ENCODE results near the gene ATXN1.
"Not testable (repeated sequence)": the region's sequence is repeated elsewhere in the genome, so short reads cannot be mapped to it uniquely, and the experiment has no call there.

Gene ATXN1

GRCh38 chr6:16466800-16467553 is 294.3 kb downstream of the ATXN1 start:
- H3K4me2 ChIP-seq, result no peak overlapping the region
- peaks cover 27% of the 10 kb centered on the region for H3K4me1 ChIP-seq (ENCODE audit: low read depth, poor library complexity, severe bottlenecking)
- H3K79me2 ChIP-seq (ENCODE audit: insufficient read depth, low read depth), result no peaks in the 10 kb centered on the region
- H3K9ac ChIP-seq, result no peak overlapping the region
- no peak overlapping the region for H2AFZ ChIP-seq (ENCODE audit: low read depth)
- no peaks in the 10 kb centered on the region for H3K36me3 ChIP-seq (ENCODE audit: insufficient read depth)
- H3K4me3 ChIP-seq (IDR thresholded peaks at IDR 0.05; ENCODE audit: insufficient read depth, low read depth, low read length), result no peak overlapping the region
- no peak overlapping the region for H3K27ac ChIP-seq
- TF ChIP-seq, protein P1, sequence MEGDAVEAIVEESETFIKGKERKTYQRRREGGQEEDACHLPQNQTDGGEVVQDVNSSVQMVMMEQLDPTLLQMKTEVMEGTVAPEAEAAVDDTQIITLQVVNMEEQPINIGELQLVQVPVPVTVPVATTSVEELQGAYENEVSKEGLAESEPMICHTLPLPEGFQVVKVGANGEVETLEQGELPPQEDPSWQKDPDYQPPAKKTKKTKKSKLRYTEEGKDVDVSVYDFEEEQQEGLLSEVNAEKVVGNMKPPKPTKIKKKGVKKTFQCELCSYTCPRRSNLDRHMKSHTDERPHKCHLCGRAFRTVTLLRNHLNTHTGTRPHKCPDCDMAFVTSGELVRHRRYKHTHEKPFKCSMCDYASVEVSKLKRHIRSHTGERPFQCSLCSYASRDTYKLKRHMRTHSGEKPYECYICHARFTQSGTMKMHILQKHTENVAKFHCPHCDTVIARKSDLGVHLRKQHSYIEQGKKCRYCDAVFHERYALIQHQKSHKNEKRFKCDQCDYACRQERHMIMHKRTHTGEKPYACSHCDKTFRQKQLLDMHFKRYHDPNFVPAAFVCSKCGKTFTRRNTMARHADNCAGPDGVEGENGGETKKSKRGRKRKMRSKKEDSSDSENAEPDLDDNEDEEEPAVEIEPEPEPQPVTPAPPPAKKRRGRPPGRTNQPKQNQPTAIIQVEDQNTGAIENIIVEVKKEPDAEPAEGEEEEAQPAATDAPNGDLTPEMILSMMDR (conservative IDR thresholded peaks at IDR 0.05; ENCODE audit: low read depth, low read length), result no peak
- no peaks in the 10 kb centered on the region for H3K27me3 ChIP-seq (ENCODE audit: insufficient read depth, low read depth)
- H4K20me1 ChIP-seq (ENCODE audit: insufficient read depth), result no peaks in the 10 kb centered on the region

- H3K9ac ChIP-seq, result no peak overlapping the region
- TF ChIP-seq, protein P1 (conservative IDR thresholded peaks at IDR 0.05; ENCODE audit: low read depth, low read length), result no peak
- H3K36me3 ChIP-seq (ENCODE audit: insufficient read depth), result no peaks in the 10 kb centered on the region
- no peaks in the 10 kb centered on the region for H3K27me3 ChIP-seq (ENCODE audit: insufficient read depth, low read depth)
- H2AFZ ChIP-seq (ENCODE audit: low read depth), result no peak overlapping the region
- H3K4me2 ChIP-seq, result no peak overlapping the region
- no peaks in the 10 kb centered on the region for H4K20me1 ChIP-seq (ENCODE audit: insufficient read depth)
- no peak overlapping the region for H3K27ac ChIP-seq
- H3K4me3 ChIP-seq (IDR thresholded peaks at IDR 0.05; ENCODE audit: insufficient read depth, low read depth, low read length), result no peak overlapping the region
- no peaks in the 10 kb centered on the region for H3K79me2 ChIP-seq (ENCODE audit: insufficient read depth, low read depth)
- no peaks in the 10 kb centered on the region for H3K4me1 ChIP-seq (ENCODE audit: low read depth, poor library complexity, severe bottlenecking)
Measured at GRCh38 chr6:16464045-16464444, 297.2 kb downstream of the ATXN1 start.

DNA sequence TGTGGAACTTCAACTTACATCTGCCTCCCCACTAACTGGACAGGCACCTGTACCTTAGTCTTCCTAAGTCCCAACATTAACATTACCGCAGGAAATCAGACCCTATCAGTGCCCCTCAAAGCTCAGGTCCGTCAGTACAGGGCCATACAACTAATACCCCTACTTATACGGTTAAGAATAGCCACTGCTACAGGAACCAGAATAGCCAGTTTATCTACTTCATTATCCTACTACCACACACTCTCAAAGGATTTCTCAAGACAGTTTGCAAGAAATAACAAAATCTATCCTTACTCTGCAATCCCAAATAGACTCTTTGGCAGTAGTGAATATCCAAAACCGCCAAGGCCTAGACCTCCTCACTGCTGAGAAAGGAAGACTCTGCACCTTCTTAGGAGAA is 298.0 kb downstream of the ATXN1 start:
- not testable (repeated sequence) for H3K27me3 ChIP-seq (ENCODE audit: insufficient read depth, low read depth); H3K4me2 ChIP-seq; H2AFZ ChIP-seq (ENCODE audit: low read depth); H3K9ac ChIP-seq; H4K20me1 ChIP-seq (ENCODE audit: insufficient read depth); H3K4me1 ChIP-seq (ENCODE audit: low read depth, poor library complexity, severe bottlenecking); H3K27ac ChIP-seq; H3K36me3 ChIP-seq (ENCODE audit: insufficient read depth); H3K4me3 ChIP-seq (IDR thresholded peaks at IDR 0.05; ENCODE audit: insufficient read depth, low read depth, low read length); H3K79me2 ChIP-seq (ENCODE audit: insufficient read depth, low read depth)

- H3K9ac ChIP-seq, result no peak overlapping the region
- H3K4me2 ChIP-seq, result no peak overlapping the region
- no peaks in the 10 kb centered on the region for H3K36me3 ChIP-seq (ENCODE audit: insufficient read depth)
- no peak overlapping the region for H2AFZ ChIP-seq (ENCODE audit: low read depth)
- TF ChIP-seq, protein P1 (conservative IDR thresholded peaks at IDR 0.05; ENCODE audit: low read depth, low read length), result no peak
- H3K27ac ChIP-seq, result no peak overlapping the region
- no peak overlapping the region for H3K4me3 ChIP-seq (IDR thresholded peaks at IDR 0.05; ENCODE audit: insufficient read depth, low read depth, low read length)
- no peaks in the 10 kb centered on the region for H3K4me1 ChIP-seq (ENCODE audit: low read depth, poor library complexity, severe bottlenecking)
- H4K20me1 ChIP-seq (ENCODE audit: insufficient read depth), result no peaks in the 10 kb centered on the region
- no peaks in the 10 kb centered on the region for H3K27me3 ChIP-seq (ENCODE audit: insufficient read depth, low read depth)
- no peaks in the 10 kb centered on the region for H3K79me2 ChIP-seq (ENCODE audit: insufficient read depth, low read depth)
Measured at GRCh38 chr6:16461491-16461890, 299.8 kb downstream of the ATXN1 start.

DNA sequence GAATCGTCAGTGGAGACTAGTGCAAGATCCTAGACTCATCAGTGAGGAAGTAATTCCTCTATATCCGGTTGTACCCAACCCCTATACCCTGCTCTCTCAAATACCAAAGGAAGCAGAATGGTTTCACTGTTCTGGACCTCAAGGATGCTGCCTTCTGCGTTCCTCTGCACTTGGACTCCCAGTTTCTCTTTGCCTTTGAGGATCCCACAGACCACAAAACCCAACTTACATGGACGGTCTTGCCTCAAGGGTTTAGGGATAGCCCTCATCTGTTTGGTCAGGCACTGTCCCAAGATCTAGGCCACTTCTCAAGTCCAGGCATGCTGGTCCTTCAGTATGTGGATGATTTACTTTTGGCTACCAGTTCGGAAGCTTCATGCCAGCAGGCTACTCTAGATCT is 301.8 kb downstream of the ATXN1 start:
- H3K4me2 ChIP-seq; H3K27me3 ChIP-seq (ENCODE audit: insufficient read depth, low read depth); H3K27ac ChIP-seq; H3K36me3 ChIP-seq (ENCODE audit: insufficient read depth); H3K79me2 ChIP-seq (ENCODE audit: insufficient read depth, low read depth); H3K4me1 ChIP-seq (ENCODE audit: low read depth, poor library complexity, severe bottlenecking); H3K4me3 ChIP-seq (IDR thresholded peaks at IDR 0.05; ENCODE audit: insufficient read depth, low read depth, low read length); H3K9ac ChIP-seq; H2AFZ ChIP-seq (ENCODE audit: low read depth); H4K20me1 ChIP-seq (ENCODE audit: insufficient read depth): not testable (repeated sequence)

Data from KMS-11 (cell line).